Natural killer cell (primary cell): ENCODE data around the gene EFHD1. TPM values are rescaled to one million over a fixed set of nuclear protein-coding genes. Genes with fewer than 3 reads are reported as not detected.
"Not testable (repeated sequence)": the region's sequence is repeated elsewhere in the genome, so short reads cannot be mapped to it uniquely, and the experiment has no call there.

Experiments used
- ATAC-seq, 3 donors: fragments of 150-1000 bp in 2 of 3; fragments of 200-7000 bp in 1 of 3; cut with Tn5 transposase; 1 replicate in 1 of 3; 2 replicates in 2 of 3; pipeline ENCODE4 v1.10.0; 2021; ENCODE audit warnings: mild to moderate bottlenecking in 2 of 3, moderate library complexity in 2 of 3
- DNase-seq, 2 donors: peaks; one replicate each; pipeline versions ENCODE4 v3.0.0 to v3.0.0-alpha.2; 2013 to 2021; ENCODE audit warnings: mixed read lengths in 1 of 2
- H3K27ac ChIP-seq: one replicate; pipeline ENCODE4 v1.5.1; 2013; ENCODE audit warnings: mild to moderate bottlenecking, low read length
- H3K27me3 ChIP-seq: one replicate; pipeline ENCODE4 v1.6.1; 2013; ENCODE audit warnings: low read length; ENCODE audit not compliant: control insufficient read depth, insufficient read depth
- H3K36me3 ChIP-seq: one replicate; pipeline ENCODE4 v1.6.1; 2013; ENCODE audit warnings: low read length; ENCODE audit not compliant: control insufficient read depth, insufficient read depth
- H3K4me1 ChIP-seq: one replicate; pipeline ENCODE4 v1.6.1; 2013; ENCODE audit warnings: low read length; ENCODE audit not compliant: control insufficient read depth, insufficient read depth
- H3K4me3 ChIP-seq: one replicate; pipeline ENCODE4 v1.5.1; 2013; ENCODE audit warnings: low read length
- H3K9me3 ChIP-seq: one replicate; pipeline ENCODE4 v1.6.1; 2013; ENCODE audit warnings: low read length; ENCODE audit not compliant: control insufficient read depth, insufficient read depth
- H3K27ac Mint-ChIP-seq, 2 donors: one replicate each; pipeline ENCODE4 v1.8.0; 2022; ENCODE audit warnings: mild to moderate bottlenecking in 2 of 2, mixed read lengths in 2 of 2, moderate library complexity in 1 of 2
- H3K27me3 Mint-ChIP-seq, 2 donors: one replicate each; pipeline ENCODE4 v1.8.0; 2022; ENCODE audit warnings: low read depth in 2 of 2, mixed read lengths in 2 of 2
- H3K36me3 Mint-ChIP-seq: one replicate; pipeline ENCODE4 v1.8.0; 2022; ENCODE audit warnings: mixed read lengths
- H3K4me1 Mint-ChIP-seq, 2 donors: one replicate each; pipeline ENCODE4 v1.8.0; 2022; ENCODE audit warnings: mixed read lengths in 2 of 2
- H3K4me3 Mint-ChIP-seq: one replicate; pipeline ENCODE4 v1.8.0; 2022; ENCODE audit warnings: mild to moderate bottlenecking, moderate library complexity, mixed read lengths
- H3K9me3 Mint-ChIP-seq, 2 donors: one replicate each; pipeline ENCODE4 v1.8.0; 2022; ENCODE audit warnings: mixed read lengths in 2 of 2
- CTCF ChIP-seq: fragments of 200-600 bp; IDR thresholded peaks from one replicate; pipeline ENCODE4 v1.8.0; 2022; ENCODE audit warnings: antibody characterized with exemption
- WGBS: methylation state at CpG from one replicate; pipeline ENCODE4 v1.1.7; 2013; ENCODE audit warnings: missing lambda C conversion rate; ENCODE audit not compliant: insufficient coverage; 5-methylcytosine and 5-hydroxymethylcytosine counted together
- intact Hi-C: fragments of 100-400 bp; cut with micrococcal nuclease; formaldehyde crosslinking; loops from one replicate; pipeline ENCODE4 v1.14.2; 2022
- total RNA-seq, 4 donors: library from RNA; stranded (reverse); fragments of 120-200 nt in 1 of 4; gene quantifications; one replicate each; pipeline versions ENCODE4 v1.2.3 to v1.2.4, GENCODE V29; 2013 to 2022

The EFHD1 gene
- total RNA-seq, 3 donors from 2014 or later (not counting 1 experiment from before 2014, with no cell fraction given): 0.58 TPM; not detected in 2

- no peak overlapping the region for H3K27ac Mint-ChIP-seq
- Histone ChIP-seq H3K4me3 (no peak overlapping the region), H3K4me1 (no peaks in the 10 kb centered on the region), H3K9me3 (no peaks in the 10 kb centered on the region), H3K36me3 (no peaks in the 10 kb centered on the region), H3K27ac (no peak overlapping the region), H3K27me3 (no peaks in the 10 kb centered on the region)
- intact Hi-C loops: no loop called here
- H3K27me3 Mint-ChIP-seq: peaks cover 22 to 24% of the 10 kb centered on the region in 2 donors
- H3K9me3 Mint-ChIP-seq: no peaks in the 10 kb centered on the region
- ATAC-seq: no peak
- 94% methylated on average over 6 of the region's 7 CpGs for WGBS
- H3K4me3 Mint-ChIP-seq: no peak overlapping the region
- peaks cover 7 to 12% of the 10 kb centered on the region in 2 donors for H3K4me1 Mint-ChIP-seq
- TF ChIP-seq CTCF: no peak
- no peaks in the 10 kb centered on the region for H3K36me3 Mint-ChIP-seq
- DNase-seq: no peak
Measured at GRCh38 chr2:232680006-232680405, 46.6 kb downstream of the EFHD1 start.

GRCh38 chr2:232681527-232681926 lies 48.1 kb downstream of the EFHD1 start:
- 88% methylated on average over 10 of the region's 10 CpGs for WGBS
- no peak for DNase-seq
- peaks cover 22 to 24% of the 10 kb centered on the region in 2 donors for H3K27me3 Mint-ChIP-seq
- no peak overlapping the region for H3K4me3 ChIP-seq
- no peaks in the 10 kb centered on the region for H3K36me3 ChIP-seq
- no peaks in the 10 kb centered on the region for H3K36me3 Mint-ChIP-seq
- no peaks in the 10 kb centered on the region for H3K9me3 ChIP-seq
- H3K27me3 ChIP-seq: no peaks in the 10 kb centered on the region
- no peak for TF ChIP-seq CTCF
- H3K4me1 Mint-ChIP-seq: peaks cover 3 to 9% of the 10 kb centered on the region in 2 donors
- H3K27ac ChIP-seq: no peak overlapping the region
- ATAC-seq: no peak
- H3K27ac Mint-ChIP-seq: no peak overlapping the region
- no peaks in the 10 kb centered on the region for H3K9me3 Mint-ChIP-seq
- H3K4me1 ChIP-seq: no peaks in the 10 kb centered on the region
- no peak overlapping the region for H3K4me3 Mint-ChIP-seq
- intact Hi-C loops: no loop called here

GRCh38 chr2:232683368-232683767 lies 50.0 kb downstream of the EFHD1 start:
- TF ChIP-seq CTCF: no peak
- no peaks in the 10 kb centered on the region for H3K36me3 Mint-ChIP-seq
- no peak for ATAC-seq
- no peak overlapping the region for H3K27ac Mint-ChIP-seq
- H3K27me3 Mint-ChIP-seq: peaks cover 22 to 24% of the 10 kb centered on the region in 2 donors
- H3K9me3 Mint-ChIP-seq: no peaks in the 10 kb centered on the region
- H3K27ac ChIP-seq: no peak overlapping the region
- no peak overlapping the region for H3K4me3 ChIP-seq
- no peaks in the 10 kb centered on the region for H3K4me1 Mint-ChIP-seq
- intact Hi-C loops: no loop called here
- no peaks in the 10 kb centered on the region for H3K4me1 ChIP-seq
- 75% methylated on average over 1 of the region's 1 CpG for WGBS
- DNase-seq: no peak
- H3K27me3 ChIP-seq: no peaks in the 10 kb centered on the region
- no peak overlapping the region for H3K4me3 Mint-ChIP-seq
- no peaks in the 10 kb centered on the region for H3K36me3 ChIP-seq
- H3K9me3 ChIP-seq: no peaks in the 10 kb centered on the region

- H3K4me3 Mint-ChIP-seq, intact Hi-C loops, ATAC-seq, H3K9me3 ChIP-seq, H3K27ac Mint-ChIP-seq, H3K27ac ChIP-seq, H3K9me3 Mint-ChIP-seq, H3K27me3 ChIP-seq, H3K4me1 ChIP-seq, DNase-seq, H3K36me3 Mint-ChIP-seq, H3K4me3 ChIP-seq, H3K36me3 ChIP-seq, H3K4me1 Mint-ChIP-seq: not testable (repeated sequence)
- H3K27me3 Mint-ChIP-seq: peaks cover 13 to 15% of the 10 kb centered on the region in 2 donors
- 99% methylated on average over 6 of the region's 6 CpGs for WGBS
Measured at GRCh38 chr2:232685391-232685790, 52.0 kb downstream of the EFHD1 start.
